HG02981 (cell line): ENCODE measurements around the gene SETBP1.

ENCODE experiments used
- ATAC-seq: cut with Tn5 transposase; IDR thresholded peaks from one replicate; pipeline ENCODE4 v1.9.1; 2021; ENCODE audit warnings: mild to moderate bottlenecking, moderate library complexity; ENCODE audit not compliant: unreplicated experiment

The SETBP1 gene

DNA sequence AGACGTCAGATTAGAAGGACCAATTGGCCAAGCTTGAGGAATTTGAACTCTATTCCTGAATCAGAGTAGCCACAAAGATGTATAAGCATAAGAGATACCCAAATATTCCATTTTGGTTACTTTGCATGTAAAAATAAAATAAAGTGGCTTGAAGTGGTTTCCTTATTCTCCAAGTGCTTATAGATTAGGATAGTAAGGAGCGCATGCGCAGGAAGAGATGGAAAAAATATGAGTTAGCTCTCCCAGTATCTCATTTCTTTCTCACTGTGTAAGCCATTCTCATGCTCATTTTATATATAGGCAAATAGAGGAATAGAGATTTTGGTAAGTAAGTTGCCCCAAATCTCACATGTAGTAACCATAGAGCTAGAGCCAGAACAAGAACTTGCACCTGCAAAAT lies 241.3 kb downstream of the SETBP1 start:
- no peak for ATAC-seq

GRCh38 chr18:44922968-44923367 lies 242.3 kb downstream of the SETBP1 start:
- ATAC-seq, result no peak

- no peak for ATAC-seq
Observed at GRCh38 chr18:44924785-44925499, 244.3 kb downstream of the SETBP1 start.

DNA sequence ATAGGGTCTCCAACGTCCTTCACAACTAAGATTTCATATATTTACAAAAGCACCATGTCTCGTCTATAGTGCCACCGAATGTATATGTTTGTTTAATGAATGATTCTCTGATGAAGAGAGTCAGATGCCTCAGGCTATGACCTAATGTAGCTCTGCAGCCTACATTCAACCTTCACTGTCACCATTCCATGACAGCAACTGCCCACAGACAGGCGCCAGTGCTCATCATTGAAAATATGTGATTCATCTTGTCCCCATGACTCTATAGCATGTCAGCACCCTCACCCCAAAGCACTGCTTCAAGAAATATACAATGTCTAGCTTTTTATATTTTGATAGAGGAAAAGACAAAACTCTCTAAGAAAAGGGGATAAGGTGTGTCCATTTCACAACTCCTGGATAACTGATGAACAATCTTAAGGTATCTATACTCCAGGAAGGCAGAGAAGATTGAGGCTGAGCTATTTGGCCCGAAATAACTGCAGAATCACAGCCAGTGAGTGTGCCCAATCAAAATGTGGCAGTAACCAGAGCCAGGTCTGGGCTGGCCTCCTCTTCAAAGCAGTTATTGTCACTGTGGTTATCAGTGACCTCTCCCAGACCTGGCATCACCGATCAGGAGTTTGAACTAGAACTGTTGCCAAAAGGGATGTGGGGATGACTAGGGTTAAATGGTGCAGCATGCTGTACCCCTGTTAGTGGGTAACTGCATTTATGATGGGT lies 246.6 kb downstream of the SETBP1 start:
- ATAC-seq, result no peak

GRCh38 chr18:44934901-44935300 lies 254.2 kb downstream of the SETBP1 start:
- ATAC-seq, result no peak

- ATAC-seq, result no peak
Observed at GRCh38 chr18:44935455-44935854, 254.8 kb downstream of the SETBP1 start.

- no peak for ATAC-seq
Observed at GRCh38 chr18:44936485-44936884, 255.8 kb downstream of the SETBP1 start.

DNA sequence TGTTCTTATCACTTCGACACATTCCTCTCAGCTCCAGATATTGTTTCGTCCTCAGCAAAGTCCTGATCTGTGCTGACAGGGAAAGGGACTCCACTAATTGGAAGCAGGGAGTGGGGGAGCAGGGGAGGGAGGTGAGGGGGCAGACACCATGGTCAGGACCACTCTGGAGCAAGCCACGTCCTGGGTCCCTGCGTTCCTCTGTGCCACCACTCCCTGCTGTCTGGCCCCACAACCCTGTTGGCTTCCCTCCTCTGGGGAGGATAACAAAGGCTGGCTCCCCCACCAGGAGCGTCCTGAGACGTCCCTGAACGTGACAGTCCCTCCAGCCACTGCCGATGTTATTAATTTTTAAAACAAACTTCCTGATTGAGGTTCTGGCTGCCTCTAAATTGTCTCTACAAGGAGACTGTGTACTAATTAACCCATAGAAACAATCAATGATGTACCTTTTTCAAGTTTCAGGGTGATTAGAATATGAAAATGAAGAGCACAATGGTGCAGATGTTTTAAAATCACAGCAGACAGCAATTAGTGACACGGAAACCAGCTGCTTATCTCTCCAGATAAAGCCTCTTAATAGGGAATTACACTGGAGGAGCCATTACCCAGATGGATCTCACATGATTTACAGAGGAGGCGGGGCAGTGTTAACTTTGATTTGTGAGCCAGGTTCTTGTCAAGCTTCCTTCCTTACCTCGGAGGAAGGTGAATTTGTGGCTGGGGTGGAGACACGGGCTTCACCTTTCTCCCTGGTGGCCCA lies 257.5 kb downstream of the SETBP1 start:
- ATAC-seq, result no peak

GRCh38 chr18:44938720-44939665 lies 258.3 kb downstream of the SETBP1 start:
- ATAC-seq, result no peak

DNA sequence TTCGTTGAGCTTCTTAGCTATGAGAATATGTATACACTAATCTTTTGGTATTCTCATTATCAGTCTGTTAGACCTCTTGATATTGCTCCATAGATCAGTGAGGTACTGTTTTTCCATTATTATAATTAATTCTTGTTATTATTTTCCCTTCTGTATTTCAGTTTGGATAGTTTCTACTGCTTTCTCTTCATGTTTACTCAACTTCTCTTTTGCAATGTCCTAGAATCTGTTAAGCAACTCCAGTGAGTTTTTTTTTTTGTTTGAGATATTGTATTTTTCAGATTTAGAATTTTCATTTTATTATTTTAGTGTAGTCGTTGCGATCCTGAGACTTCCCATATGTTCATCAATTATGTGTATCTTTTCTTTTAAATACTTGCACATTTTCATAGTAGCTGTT lies 260.8 kb downstream of the SETBP1 start:
- ATAC-seq, result no peak

DNA sequence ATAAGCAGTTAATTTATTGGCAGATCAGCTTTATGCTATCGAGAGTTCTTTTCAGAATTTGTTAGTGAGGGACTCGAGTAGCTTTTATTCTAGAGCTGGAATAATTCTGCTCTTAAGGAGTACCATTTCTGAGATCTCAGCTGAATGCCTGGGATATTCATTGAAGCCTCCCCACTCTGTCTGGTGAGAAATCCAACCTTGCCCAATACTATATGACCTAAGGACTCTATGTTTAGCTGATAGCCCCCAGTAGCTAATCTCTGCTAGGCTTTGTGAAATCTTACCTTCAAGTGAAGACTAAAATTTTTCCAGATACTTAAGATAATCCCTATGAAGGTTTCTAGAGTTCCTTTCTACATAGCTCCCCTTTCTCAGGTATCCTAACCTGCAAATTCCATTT lies 261.4 kb downstream of the SETBP1 start:
- ATAC-seq, result no peak

DNA sequence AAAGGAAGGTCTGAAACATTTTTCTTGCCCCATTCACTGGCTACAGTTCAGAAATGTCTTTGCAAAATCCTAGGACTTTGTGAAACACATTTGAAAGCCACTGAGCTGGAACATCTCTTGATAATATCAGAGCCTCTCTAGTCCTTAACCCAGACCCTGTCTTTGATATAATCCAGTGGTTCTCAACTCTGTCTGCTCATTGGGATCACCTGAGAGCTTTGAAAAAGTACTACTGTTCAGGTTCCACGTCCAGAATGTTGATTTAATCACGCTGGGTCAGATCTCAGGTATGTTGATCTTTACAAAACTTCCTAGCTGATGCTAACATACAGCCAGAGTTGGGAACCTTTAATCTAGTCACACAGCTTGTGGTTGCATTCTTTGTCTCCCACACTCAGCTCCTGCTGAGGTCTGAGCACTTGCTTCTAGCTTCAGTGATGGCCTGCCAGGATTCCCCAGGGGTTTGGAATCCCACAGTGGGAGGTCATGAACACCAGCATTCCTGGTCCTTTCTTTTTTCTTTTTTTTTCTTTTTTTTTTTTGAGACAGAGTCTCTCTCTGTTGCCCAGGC lies 262.7 kb downstream of the SETBP1 start:
- no peak for ATAC-seq

DNA sequence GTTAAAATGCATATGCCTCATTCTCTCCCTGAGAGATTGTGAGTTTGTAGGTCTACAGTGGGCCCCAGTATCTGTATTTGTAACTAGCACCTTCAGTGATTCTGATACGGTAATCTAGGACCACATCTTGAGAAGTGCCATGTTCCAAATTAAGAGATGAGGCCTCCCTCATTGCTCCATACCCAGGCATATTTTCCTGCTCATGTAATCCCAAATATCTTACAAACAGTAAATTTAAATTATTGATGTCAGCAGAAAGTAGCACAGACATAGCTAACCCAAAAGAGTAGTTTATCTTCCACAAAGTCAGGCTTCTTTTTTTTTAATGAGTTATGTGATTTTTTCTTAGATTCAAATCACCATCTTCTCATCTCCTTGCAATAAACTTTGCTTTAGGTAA lies 263.8 kb downstream of the SETBP1 start:
- no peak for ATAC-seq

GRCh38 chr18:44945888-44946401 lies 265.3 kb downstream of the SETBP1 start:
- ATAC-seq, result no peak

DNA sequence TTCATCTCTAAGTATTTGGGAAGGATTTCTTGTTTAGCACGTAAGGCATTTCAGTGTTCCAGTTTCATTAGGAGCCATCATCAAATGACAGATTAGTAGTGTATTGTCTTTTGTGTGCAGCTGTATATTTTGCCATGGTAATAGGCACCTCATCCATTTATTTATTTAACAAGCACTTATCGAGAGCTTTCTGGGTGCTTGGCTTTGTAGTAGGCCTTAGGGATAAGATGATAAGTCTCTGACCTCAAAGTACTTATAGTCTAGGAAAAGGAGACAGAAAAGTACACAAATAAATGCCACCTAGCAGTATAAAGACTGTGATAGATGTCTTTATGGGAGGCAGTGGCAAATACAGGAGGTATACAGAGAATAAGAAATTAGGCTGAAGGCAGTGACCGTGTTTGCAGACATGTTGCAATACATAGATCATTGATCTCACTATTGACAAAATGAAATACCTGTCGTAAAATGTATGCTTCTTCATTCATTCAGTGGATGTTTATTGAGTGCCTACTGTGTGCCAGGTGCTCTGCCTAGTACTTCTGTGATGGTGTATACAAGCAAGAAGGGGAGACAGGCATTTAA lies 265.9 kb downstream of the SETBP1 start:
- no peak for ATAC-seq

- ATAC-seq, result no peak
Observed at GRCh38 chr18:44949967-44950366, 269.3 kb downstream of the SETBP1 start.

GRCh38 chr18:44950685-44951195 lies 270.1 kb downstream of the SETBP1 start:
- ATAC-seq, result no peak

DNA sequence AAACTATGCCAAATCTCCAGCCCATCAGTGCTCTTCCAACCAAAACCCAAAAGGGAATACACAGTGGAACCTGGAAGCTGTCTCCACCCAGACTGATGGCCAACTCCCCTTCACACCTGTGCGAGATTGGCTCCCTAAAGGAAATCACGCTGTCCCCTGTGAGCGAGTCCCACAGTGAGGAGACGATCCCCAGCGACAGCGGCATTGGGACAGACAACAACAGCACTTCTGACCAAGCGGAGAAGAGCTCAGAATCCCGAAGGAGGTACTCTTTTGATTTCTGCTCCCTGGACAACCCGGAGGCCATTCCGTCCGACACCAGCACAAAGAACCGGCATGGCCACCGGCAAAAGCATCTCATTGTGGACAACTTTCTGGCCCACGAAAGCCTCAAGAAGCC lies 271.1 kb downstream of the SETBP1 start:
- no peak for ATAC-seq

GRCh38 chr18:44954257-44954656 lies 273.6 kb downstream of the SETBP1 start:
- ATAC-seq, result no peak

DNA sequence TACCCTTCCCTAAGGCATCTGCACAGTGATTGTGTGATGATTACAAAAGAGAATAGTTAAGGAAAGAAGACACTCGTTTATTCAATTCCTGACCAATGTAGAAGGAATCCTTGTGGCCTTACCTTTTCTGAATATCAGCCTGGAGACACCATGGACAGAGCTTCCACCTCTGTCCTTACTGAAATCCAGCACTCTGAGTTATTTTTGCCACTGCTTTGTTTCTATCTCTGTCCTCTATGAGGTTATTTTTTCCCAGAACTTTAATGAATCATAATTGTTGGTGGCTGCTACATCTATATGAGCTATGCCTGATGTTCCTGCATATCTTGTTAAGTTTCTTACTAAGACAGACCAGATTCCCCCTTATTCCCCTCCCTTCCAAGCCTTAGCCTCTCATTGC lies 275.1 kb downstream of the SETBP1 start:
- no peak for ATAC-seq
